ENCODE measurements around the gene SHISA8. TPM values are rescaled to one million over a fixed set of nuclear protein-coding genes. Genes with fewer than 3 reads are reported as not detected.

Gene SHISA8
- total RNA-seq, 4 donors from 2014 or later = 0.30 TPM; not detected in 3

DNA sequence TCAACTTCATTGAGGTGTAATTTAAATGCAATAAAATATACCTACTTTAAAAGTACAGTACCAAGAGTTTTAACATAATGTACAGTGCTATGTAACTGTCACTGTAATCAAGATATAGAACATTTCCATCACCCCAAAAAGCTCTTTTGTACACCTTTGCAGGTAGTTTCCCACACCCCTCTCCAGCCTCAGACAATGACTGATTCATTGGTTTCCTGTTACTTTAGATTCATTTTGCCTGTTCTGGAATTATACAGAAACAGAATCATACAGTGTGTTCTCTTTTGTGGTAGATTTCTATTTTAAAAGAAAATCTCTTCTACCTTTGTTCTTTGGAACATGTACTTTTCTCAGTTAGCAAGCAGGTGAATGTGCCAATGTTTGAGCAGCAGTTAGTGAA, 38.2 kb downstream of the SHISA8 start:
- no peaks in the 10 kb centered on the region for H3K9me3 ChIP-seq
- intact Hi-C loops (cut with DNase I; ENCODE audit: low total_unique reads) = no loop called here
- no peak overlapping the region for H3K27ac ChIP-seq
- no peaks in the 10 kb centered on the region for H3K27me3 ChIP-seq
- no peaks in the 10 kb centered on the region for H3K4me1 ChIP-seq
- DNase-seq = no peak
- H3K4me3 ChIP-seq = no peak overlapping the region
- H3K36me3 ChIP-seq = no peaks in the 10 kb centered on the region
- no peak for TF ChIP-seq POLR2A (IDR thresholded peaks at IDR 0.05)
- TF ChIP-seq, protein P1, sequence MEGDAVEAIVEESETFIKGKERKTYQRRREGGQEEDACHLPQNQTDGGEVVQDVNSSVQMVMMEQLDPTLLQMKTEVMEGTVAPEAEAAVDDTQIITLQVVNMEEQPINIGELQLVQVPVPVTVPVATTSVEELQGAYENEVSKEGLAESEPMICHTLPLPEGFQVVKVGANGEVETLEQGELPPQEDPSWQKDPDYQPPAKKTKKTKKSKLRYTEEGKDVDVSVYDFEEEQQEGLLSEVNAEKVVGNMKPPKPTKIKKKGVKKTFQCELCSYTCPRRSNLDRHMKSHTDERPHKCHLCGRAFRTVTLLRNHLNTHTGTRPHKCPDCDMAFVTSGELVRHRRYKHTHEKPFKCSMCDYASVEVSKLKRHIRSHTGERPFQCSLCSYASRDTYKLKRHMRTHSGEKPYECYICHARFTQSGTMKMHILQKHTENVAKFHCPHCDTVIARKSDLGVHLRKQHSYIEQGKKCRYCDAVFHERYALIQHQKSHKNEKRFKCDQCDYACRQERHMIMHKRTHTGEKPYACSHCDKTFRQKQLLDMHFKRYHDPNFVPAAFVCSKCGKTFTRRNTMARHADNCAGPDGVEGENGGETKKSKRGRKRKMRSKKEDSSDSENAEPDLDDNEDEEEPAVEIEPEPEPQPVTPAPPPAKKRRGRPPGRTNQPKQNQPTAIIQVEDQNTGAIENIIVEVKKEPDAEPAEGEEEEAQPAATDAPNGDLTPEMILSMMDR (IDR thresholded peaks at IDR 0.05) = no peak

DNA sequence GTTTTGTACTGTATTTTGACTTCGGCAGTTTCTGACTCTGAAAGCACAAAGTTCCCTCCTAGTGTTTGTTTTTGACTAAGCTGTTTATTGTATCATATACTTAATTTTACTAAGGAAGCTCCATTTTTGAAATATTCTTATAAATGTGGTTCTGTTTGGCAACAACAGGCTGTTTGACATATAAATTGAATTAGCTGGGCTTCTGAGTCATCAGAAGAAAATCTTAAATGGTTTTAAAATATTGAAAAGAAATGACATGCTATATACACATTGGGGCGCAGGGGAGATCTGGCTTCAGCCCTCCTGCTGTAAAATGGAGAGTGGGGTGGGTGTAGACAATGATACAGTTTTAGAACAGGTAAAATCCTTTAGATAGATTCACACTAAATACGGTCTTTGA, 38.6 kb downstream of the SHISA8 start:
- Histone ChIP-seq H3K36me3 (no peaks in the 10 kb centered on the region), H3K4me1 (no peaks in the 10 kb centered on the region), H3K4me3 (no peak overlapping the region), H3K27ac (no peak overlapping the region), H3K9me3 (no peaks in the 10 kb centered on the region), H3K27me3 (no peaks in the 10 kb centered on the region)
- TF ChIP-seq, protein P1 (IDR thresholded peaks at IDR 0.05) = no peak
- no peak for TF ChIP-seq POLR2A (IDR thresholded peaks at IDR 0.05)
- DNase-seq = no peak
- intact Hi-C loops (cut with DNase I; ENCODE audit: low total_unique reads) = no loop called here

DNA sequence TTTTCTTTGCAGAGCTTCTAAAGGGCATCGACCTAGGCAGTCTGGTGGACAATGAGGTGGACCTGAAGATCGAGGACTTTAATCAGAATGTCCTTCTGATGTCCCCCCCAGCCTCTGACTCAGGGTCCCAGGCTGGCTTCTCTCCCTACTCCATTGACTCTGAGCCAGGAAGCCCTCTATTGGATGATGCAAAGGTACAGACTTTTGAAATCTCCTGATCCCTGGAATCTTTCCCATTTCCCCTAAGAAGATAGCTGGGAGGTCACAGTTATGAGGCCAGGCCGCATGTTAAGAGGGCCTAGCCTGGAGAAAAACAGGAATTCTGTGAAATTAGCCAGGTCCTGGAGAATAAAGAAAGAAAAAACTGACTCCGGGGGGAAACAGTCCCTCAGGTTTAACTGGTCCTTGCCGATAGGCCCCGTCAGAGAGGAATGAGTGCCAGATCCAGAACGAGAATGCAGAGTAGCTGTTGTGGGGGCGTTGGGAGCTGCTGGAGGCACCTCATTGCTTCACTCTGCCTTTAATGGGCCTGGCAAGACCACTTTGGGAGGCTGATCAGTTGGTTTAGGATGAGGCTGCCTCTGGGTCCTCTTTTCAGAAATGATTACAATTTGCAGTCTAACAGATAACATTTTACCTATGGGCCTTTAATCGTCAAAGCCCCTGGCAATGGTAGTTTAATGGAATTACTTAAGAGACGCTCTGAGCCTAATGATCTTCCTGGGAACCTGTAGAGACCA, 39.2 kb downstream of the SHISA8 start:
- no peaks in the 10 kb centered on the region for H3K36me3 ChIP-seq
- intact Hi-C loops (cut with DNase I; ENCODE audit: low total_unique reads) = no loop called here
- no peak overlapping the region for H3K27ac ChIP-seq

DNA sequence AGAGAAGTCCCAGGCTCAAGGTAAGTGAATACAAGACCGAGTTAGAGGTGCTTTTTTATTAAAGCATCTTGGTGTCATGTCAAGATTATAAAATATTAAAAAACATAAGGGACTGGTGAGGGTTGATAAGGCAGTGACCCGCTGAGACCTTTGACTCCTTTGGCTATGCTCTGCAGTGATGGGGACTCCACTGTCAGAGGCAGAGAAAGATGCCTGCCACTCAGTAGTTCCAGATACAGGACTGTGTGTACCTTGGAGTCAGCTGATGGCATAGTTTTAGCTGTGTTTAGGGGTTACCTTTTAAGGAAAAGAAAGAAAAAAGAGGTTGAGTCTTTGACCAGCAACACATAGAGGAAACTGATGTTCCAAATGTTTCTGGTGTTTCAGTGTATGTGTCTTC, 40.8 kb downstream of the SHISA8 start:
- Histone ChIP-seq H3K27ac (no peak overlapping the region), H3K27me3 (no peaks in the 10 kb centered on the region), H3K9me3 (no peaks in the 10 kb centered on the region), H3K4me1 (no peaks in the 10 kb centered on the region), H3K36me3 (no peaks in the 10 kb centered on the region), H3K4me3 (no peak overlapping the region)
- intact Hi-C loops (cut with DNase I; ENCODE audit: low total_unique reads) = no loop called here
- TF ChIP-seq, protein P1 (IDR thresholded peaks at IDR 0.05) = no peak
- no peak for TF ChIP-seq POLR2A (IDR thresholded peaks at IDR 0.05)
- no peak for DNase-seq

More for the DNA sequence above, 39.2 kb downstream of the SHISA8 start:
- TF ChIP-seq, protein P1 (IDR thresholded peaks at IDR 0.05) = no peak
- TF ChIP-seq POLR2A (IDR thresholded peaks at IDR 0.05) = no peak
- Histone ChIP-seq H3K27me3 (no peaks in the 10 kb centered on the region), H3K4me1 (no peaks in the 10 kb centered on the region), H3K4me3 (no peak overlapping the region), H3K9me3 (no peaks in the 10 kb centered on the region)
- DNase-seq = no peak

DNA sequence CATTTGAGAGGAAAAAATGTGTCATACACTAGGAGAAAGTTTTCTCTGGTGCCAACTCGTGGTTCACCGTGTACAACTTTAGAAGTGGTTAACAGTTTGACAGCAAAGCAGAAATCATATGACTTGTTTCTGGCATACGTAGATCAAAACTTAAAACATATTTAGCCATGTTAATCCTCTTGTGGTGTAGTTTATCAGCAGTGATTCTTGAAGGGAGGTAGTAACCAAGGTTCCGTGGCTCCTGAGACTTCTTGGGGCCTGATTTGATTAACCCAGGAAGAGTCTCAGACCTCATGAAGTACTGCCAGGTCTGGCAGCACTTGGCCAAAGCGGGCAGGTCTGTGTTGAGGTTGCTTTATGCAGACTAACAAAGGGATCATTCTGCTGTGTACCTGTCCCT, 41.5 kb downstream of the SHISA8 start:
- no peaks in the 10 kb centered on the region for H3K9me3 ChIP-seq
- H3K36me3 ChIP-seq = no peaks in the 10 kb centered on the region
- intact Hi-C loops (cut with DNase I; ENCODE audit: low total_unique reads) = no loop called here
- no peak overlapping the region for H3K4me3 ChIP-seq
- no peaks in the 10 kb centered on the region for H3K4me1 ChIP-seq
- H3K27ac ChIP-seq = no peak overlapping the region
- no peak for TF ChIP-seq POLR2A (IDR thresholded peaks at IDR 0.05)
- TF ChIP-seq, protein P1 (IDR thresholded peaks at IDR 0.05) = no peak
- DNase-seq = no peak
- H3K27me3 ChIP-seq = no peaks in the 10 kb centered on the region
